Measurements from ENCODE around the gene CAMK2D.

Gene CAMK2D

DNA sequence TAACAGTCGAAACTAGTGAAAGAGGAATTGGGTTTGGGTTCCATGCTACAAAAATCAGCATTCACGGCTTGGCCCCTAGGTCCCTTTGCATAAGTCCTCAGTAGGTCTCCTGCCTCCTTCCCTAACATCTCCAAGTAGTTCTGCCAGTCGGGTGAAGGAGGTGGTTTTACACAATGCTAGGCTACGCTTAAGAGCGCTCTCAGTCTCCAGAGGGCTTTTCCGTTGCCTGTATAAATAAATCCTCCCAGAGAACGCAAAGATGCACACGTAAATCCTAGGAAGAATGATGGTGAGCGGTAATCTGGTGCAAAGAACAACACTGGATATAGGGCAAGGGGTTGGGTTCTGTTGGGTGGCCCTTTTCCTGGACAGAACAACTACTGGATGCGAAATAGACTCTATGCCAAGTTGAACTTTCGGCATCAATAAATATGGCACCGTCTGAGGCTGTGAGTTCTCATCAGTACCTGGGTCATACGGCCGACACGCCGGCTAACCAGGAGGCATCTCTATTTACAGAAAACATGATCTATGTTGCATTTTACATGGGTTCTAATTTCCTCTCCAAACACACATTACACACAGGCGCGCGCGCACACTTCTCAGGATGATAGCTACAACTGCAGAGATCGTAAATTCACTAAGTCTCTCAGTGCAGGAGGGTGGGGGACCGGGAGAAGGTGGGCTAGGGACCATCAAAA lies 1.3 kb downstream of the CAMK2D start:
- H3K4me3 ChIP-seq (ENCODE audit: low read depth, low read length), result peak overlapping the region; percentile 99
- TF ChIP-seq, protein P1, sequence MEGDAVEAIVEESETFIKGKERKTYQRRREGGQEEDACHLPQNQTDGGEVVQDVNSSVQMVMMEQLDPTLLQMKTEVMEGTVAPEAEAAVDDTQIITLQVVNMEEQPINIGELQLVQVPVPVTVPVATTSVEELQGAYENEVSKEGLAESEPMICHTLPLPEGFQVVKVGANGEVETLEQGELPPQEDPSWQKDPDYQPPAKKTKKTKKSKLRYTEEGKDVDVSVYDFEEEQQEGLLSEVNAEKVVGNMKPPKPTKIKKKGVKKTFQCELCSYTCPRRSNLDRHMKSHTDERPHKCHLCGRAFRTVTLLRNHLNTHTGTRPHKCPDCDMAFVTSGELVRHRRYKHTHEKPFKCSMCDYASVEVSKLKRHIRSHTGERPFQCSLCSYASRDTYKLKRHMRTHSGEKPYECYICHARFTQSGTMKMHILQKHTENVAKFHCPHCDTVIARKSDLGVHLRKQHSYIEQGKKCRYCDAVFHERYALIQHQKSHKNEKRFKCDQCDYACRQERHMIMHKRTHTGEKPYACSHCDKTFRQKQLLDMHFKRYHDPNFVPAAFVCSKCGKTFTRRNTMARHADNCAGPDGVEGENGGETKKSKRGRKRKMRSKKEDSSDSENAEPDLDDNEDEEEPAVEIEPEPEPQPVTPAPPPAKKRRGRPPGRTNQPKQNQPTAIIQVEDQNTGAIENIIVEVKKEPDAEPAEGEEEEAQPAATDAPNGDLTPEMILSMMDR (IDR thresholded peaks at IDR 0.05; ENCODE audit: low read depth, low read length, missing control alignments), result no peak
- in situ Hi-C loops (cut with HindIII; ENCODE audit: low sequenced_read_pairs), result no loop called here
- DNase-seq (ENCODE audit: low read depth), result no peak

DNA sequence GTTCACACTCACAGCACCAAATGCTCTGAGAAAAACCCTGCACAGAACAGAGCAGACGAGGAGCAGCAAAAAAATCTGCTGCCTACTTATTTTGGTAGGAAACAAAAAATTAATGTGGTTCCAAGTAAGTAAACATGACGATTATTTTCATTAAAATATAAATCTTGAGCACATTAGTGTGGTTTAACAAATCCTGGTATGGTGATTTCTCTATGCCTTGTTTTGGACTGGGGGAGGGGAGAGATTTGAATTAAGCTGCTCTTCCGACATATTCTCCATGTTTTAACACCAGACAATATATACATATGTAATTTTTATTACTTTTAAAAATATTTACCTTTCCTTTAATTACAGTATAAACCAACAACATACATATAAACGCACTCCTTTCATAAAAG lies 1.8 kb downstream of the CAMK2D start:
- peak overlapping the region; percentile 99 for H3K4me3 ChIP-seq (ENCODE audit: low read depth, low read length)
- in situ Hi-C loops (cut with HindIII; ENCODE audit: low sequenced_read_pairs), result loop anchor here (10.0 kb wide), 1 partner anchor 365 kb away; no protein-coding TSS in a partner anchor
- TF ChIP-seq, protein P1 (IDR thresholded peaks at IDR 0.05; ENCODE audit: low read depth, low read length, missing control alignments), result no peak
- DNase-seq (ENCODE audit: low read depth), result no peak

DNA sequence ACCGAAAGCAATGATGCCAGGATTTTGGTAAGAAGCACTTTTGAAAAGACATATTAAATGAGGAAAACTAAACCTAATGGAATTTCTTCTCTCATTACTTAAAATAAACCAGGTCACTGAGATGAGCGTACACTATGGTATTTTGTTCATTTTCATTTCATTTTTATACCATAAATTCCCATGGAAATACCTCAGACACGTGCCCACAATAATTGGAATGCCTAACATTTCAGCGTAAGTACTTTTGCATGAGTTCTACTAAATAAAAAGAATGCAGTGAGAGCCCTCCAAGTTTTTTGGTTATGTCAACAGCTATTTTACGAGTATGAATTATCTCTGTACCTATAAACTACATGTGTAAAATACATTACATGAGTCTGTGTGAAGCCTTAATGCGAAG lies 3.2 kb downstream of the CAMK2D start:
- H3K4me3 ChIP-seq (ENCODE audit: low read depth, low read length), result peak overlapping the region; percentile 99
- in situ Hi-C loops (cut with HindIII; ENCODE audit: low sequenced_read_pairs), result loop anchor here (10.0 kb wide), 1 partner anchor 364 kb away; no protein-coding TSS in a partner anchor
- peak; percentile 40 for DNase-seq (ENCODE audit: low read depth)
- TF ChIP-seq, protein P1 (IDR thresholded peaks at IDR 0.05; ENCODE audit: low read depth, low read length, missing control alignments), result no peak

DNA sequence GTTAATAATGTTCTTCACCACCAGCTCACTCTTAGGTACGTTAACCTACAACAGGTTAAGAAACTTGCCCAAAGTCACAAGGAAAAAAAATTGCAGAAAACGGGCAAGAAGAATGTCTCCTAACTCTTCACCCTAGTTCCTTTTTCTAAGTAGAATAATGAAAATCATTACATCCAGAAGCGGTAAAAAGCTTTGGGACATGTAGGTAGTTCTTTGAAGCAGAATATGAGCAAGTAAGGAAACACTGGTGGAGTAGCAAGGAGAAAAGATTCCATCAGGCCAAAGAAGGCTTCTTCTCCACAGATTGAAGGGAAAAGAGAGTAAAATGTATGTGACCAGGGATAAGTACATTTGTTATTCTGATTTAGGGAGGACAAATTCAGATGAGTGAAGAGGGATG lies 4.1 kb downstream of the CAMK2D start:
- in situ Hi-C loops (cut with HindIII; ENCODE audit: low sequenced_read_pairs), result loop anchor here (10.0 kb wide), 1 partner anchor 363 kb away; no protein-coding TSS in a partner anchor
- H3K4me3 ChIP-seq (ENCODE audit: low read depth, low read length), result no peak overlapping the region

DNA sequence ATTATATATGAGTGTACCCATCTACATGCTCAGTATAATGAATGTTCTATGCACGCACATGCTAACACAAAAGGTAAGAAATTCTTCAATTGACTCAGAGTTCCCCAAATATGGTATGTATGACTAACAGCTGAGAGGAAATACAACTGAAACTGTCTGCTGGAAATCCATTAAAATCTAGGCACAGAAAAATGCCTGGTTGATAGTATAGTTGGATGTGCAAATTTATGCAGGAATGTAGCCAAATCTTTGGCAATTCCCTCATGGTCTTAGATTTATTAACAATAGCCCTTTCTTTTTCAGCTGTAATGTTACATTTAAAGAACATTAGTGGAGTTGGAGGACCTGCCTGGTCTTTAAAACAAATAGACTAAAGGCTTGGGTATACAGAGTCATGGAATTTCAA lies 5.5 kb downstream of the CAMK2D start:
- in situ Hi-C loops (cut with HindIII; ENCODE audit: low sequenced_read_pairs), result loop anchor here (10.0 kb wide), 1 partner anchor 361 kb away; no protein-coding TSS in a partner anchor
- peak; percentile 84 for DNase-seq (ENCODE audit: low read depth)
- H3K4me3 ChIP-seq (ENCODE audit: low read depth, low read length), result no peak overlapping the region
- TF ChIP-seq, protein P1 (IDR thresholded peaks at IDR 0.05; ENCODE audit: low read depth, low read length, missing control alignments), result no peak

More for the DNA sequence above, 4.1 kb downstream of the CAMK2D start:
- DNase-seq (ENCODE audit: low read depth), result no peak
- TF ChIP-seq, protein P1 (IDR thresholded peaks at IDR 0.05; ENCODE audit: low read depth, low read length, missing control alignments), result no peak

DNA sequence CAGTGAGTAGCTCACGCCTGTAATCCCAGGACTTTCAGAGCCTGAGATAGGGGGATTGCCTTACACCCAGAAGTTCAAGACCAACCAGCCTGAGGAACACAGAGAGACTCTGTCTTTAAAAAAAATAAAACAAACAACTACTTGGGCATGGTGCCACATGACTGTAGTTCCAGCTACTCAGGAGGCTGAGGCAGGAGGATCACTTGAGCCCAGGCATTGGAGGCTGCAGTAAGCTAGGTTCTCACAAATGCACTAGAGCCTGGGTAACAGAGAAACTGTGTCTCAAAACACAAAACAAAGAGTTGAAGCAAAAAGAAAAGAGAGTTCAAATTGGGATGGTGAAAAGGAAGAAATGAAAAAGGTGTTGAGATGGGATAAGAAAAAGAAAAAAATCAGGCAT lies 10.8 kb downstream of the CAMK2D start:
- no peak for DNase-seq (ENCODE audit: low read depth)
- in situ Hi-C loops (cut with HindIII; ENCODE audit: low sequenced_read_pairs), result loop anchor here (10.0 kb wide), 1 partner anchor 356 kb away; no protein-coding TSS in a partner anchor
- TF ChIP-seq, protein P1 (IDR thresholded peaks at IDR 0.05; ENCODE audit: low read depth, low read length, missing control alignments), result no peak
- H3K4me3 ChIP-seq (ENCODE audit: low read depth, low read length), result no peak overlapping the region
